Keratinocyte (primary cell): Measurements from ENCODE around the gene DENND4B.

Source experiments
- EZH2 ChIP-seq: IDR thresholded peaks from one replicate; pipeline ENCODE4 v1.6.1; 2012; ENCODE audit warnings: inconsistent platforms, mild to moderate bottlenecking, low read length, moderate library complexity
- TF ChIP-seq, protein P1 (sequence below), 3 experiments: IDR thresholded peaks in 1 of 3; conservative IDR thresholded peaks in 1 of 3; optimal IDR thresholded peaks in 1 of 3; 2 replicates in 2 of 3; 3 replicates in 1 of 3; pipeline versions ENCODE3 to v1.5.1; 2011; ENCODE audit warnings: low read length in 3 of 3, mild to moderate bottlenecking in 3 of 3, moderate library complexity in 2 of 3, control low read depth in 1 of 3, inconsistent platforms in 1 of 3; ENCODE audit not compliant: insufficient read depth in 2 of 3; ENCODE audit errors: extremely low read depth in 1 of 3

DNA sequence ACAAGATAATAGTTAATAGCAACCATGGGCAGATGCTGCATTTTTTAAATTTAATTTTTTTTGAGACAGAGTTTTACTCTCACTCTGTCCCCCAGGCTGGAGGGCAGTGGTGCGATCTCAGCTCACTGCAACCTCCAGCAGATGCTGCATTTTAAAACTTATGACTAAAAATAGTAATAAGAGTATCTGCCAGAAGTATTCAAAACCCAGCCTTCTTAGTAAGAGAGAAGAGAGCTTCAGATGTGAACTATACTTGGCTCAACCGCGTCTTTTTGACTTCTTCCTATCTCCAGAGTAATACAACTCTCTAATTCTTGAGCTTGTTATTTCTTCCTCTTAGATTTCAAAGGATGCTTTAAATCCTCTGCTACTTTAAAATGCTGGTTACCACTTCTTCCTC lies 48.7 kb upstream of the DENND4B start:
- TF ChIP-seq, protein P1, sequence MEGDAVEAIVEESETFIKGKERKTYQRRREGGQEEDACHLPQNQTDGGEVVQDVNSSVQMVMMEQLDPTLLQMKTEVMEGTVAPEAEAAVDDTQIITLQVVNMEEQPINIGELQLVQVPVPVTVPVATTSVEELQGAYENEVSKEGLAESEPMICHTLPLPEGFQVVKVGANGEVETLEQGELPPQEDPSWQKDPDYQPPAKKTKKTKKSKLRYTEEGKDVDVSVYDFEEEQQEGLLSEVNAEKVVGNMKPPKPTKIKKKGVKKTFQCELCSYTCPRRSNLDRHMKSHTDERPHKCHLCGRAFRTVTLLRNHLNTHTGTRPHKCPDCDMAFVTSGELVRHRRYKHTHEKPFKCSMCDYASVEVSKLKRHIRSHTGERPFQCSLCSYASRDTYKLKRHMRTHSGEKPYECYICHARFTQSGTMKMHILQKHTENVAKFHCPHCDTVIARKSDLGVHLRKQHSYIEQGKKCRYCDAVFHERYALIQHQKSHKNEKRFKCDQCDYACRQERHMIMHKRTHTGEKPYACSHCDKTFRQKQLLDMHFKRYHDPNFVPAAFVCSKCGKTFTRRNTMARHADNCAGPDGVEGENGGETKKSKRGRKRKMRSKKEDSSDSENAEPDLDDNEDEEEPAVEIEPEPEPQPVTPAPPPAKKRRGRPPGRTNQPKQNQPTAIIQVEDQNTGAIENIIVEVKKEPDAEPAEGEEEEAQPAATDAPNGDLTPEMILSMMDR (optimal IDR thresholded peaks at IDR 0.05 in 1 of 3, IDR thresholded peaks at IDR 0.05 in 1 of 3, conservative IDR thresholded peaks at IDR 0.05 in 1 of 3; ENCODE audit: extremely low read depth in 1 of 3, insufficient read depth in 2 of 3, low read length in 3 of 3), result no peak
- no peak for TF ChIP-seq EZH2
